ENCODE measurements around the gene CALR3. TPM values are rescaled to one million over a fixed set of nuclear protein-coding genes. Genes with fewer than 3 reads are reported as not detected.

The CALR3 gene
- total and polyA plus RNA-seq, 2 of the 8 experiments (the other 6 are each of a cell fraction or from before 2014, with no cell fraction given), result 0.11 to 0.32 TPM

- no peak overlapping the region for H3K23ac ChIP-seq (ENCODE audit: insufficient read length)
- H3K14ac ChIP-seq (ENCODE audit: insufficient read length), result no peak overlapping the region
- H3K4ac ChIP-seq (replicated peaks; ENCODE audit: insufficient read length, low read depth, low read length), result no peak overlapping the region
- DNase-seq (ENCODE audit: low read depth in 1 of 2, low spot score in 2 of 2), result no peak
- no peaks in the 10 kb centered on the region for H3K36me3 ChIP-seq (ENCODE audit: control insufficient read depth in 2 of 4, insufficient read depth in 4 of 4, low read length in 3 of 4)
- no peak overlapping the region for H3K9ac ChIP-seq (replicated peaks in 1 of 4; ENCODE audit: extremely low read depth in 1 of 4, low read depth in 3 of 4, low read length in 3 of 4)
- no peak overlapping the region for H2BK5ac ChIP-seq (ENCODE audit: low read depth, low read length)
- no peak overlapping the region for H2BK12ac ChIP-seq (ENCODE audit: low read depth, low read length)
- no peak overlapping the region for H2BK15ac ChIP-seq (ENCODE audit: low read length)
- peaks cover 0 to 11% (median 3%) of the 10 kb centered on the region in 4 experiments; a peak in 4 of 7 replicates for H3K4me1 ChIP-seq (replicated peaks in 1 of 4; ENCODE audit: control insufficient read depth in 3 of 4, insufficient read depth in 4 of 4, low read length in 3 of 4)
- no peak overlapping the region for H4K91ac ChIP-seq (replicated peaks; ENCODE audit: insufficient read length, low read length)
- WGBS, 2 experiments (ENCODE audit: extremely low coverage in 1 of 2, insufficient coverage in 1 of 2, insufficient read length in 1 of 2, insufficient replicate concordance in 2 of 2, low coverage in 1 of 2, low lambda C conversion rate in 2 of 2, missing lambda C conversion rate in 1 of 2), result 90% methylated on average over 9 of the region's 9 CpGs; no CpG with 5 or more reads in 1 of the 2 experiments
- H3K23me2 ChIP-seq (ENCODE audit: low read depth, low read length), result no peaks in the 10 kb centered on the region
- H3K9me3 ChIP-seq (ENCODE audit: insufficient read depth in 2 of 2, low read depth in 1 of 2, low read length in 1 of 2), result no peaks in the 10 kb centered on the region
- ChIA-PET CTCF (ENCODE audit: partially characterized antibody) (interaction anchor here (0.7 to 1.3 kb wide), 3 partner anchors 24 to 64 kb away, joined by 3 to 4 read pairs (median 3); partner anchors contain the start of gene EPS15L1), POLR2A (ENCODE audit: partially characterized antibody) (no interaction called here)
- H3K18ac ChIP-seq (ENCODE audit: extremely low read depth, low read length), result no peak overlapping the region
- no peaks in the 10 kb centered on the region for H3K27me3 ChIP-seq (replicated peaks in 1 of 4; ENCODE audit: control insufficient read depth in 3 of 4, extremely low read depth in 1 of 4, insufficient read depth in 3 of 4, low read length in 3 of 4)
- peaks cover 30% of the 10 kb centered on the region for H3K79me1 ChIP-seq (ENCODE audit: low read depth, low read length)
- H2BK20ac ChIP-seq (ENCODE audit: low read length), result no peak overlapping the region
- H3K56ac ChIP-seq (replicated peaks; ENCODE audit: insufficient read length, low read depth, low read length), result no peak overlapping the region
- H4K20me1 ChIP-seq (replicated peaks in 1 of 2; ENCODE audit: control insufficient read depth in 1 of 2, insufficient read depth in 2 of 2, low read length in 2 of 2), result peaks cover 15 to 34% of the 10 kb centered on the region in 2 experiments
- H4K8ac ChIP-seq (ENCODE audit: extremely low read depth, insufficient read depth, low read length), result no peak overlapping the region
- no peak overlapping the region for H3K4me2 ChIP-seq (ENCODE audit: insufficient read depth in 1 of 2, low read depth in 2 of 2, low read length in 2 of 2)
- H2AFZ ChIP-seq (ENCODE audit: low read length), result no peak overlapping the region
- H3K79me2 ChIP-seq (ENCODE audit: control insufficient read depth in 1 of 2, insufficient read depth in 2 of 2, low read length in 2 of 2), result peaks cover 11 to 77% of the 10 kb centered on the region in 2 experiments
- H3K27ac ChIP-seq (ENCODE audit: low read depth, low read length), result no peak overlapping the region
- no peak overlapping the region for H2BK120ac ChIP-seq (replicated peaks; ENCODE audit: low read depth, low read length)
- no peak overlapping the region for H4K5ac ChIP-seq (ENCODE audit: insufficient read length, low read depth, low read length)
- H2AK5ac ChIP-seq (ENCODE audit: low read depth, low read length), result no peak overlapping the region
- FAIRE-seq, result no peak
- no peak overlapping the region for H3K4me3 ChIP-seq (ENCODE audit: extremely low read depth in 1 of 4, insufficient read depth in 2 of 4, low read depth in 3 of 4, low read length in 4 of 4)
- no peak for TF ChIP-seq TBP (IDR thresholded peaks at IDR 0.05; ENCODE audit: low read depth, low read length)
- TF ChIP-seq JUN (IDR thresholded peaks at IDR 0.05; ENCODE audit: low read depth, low read length), result no peak
- TF ChIP-seq POU5F1 (IDR thresholded peaks at IDR 0.05; ENCODE audit: low read depth, low read length), result no peak
- no peak for TF ChIP-seq CBX5 (IDR thresholded peaks at IDR 0.05; ENCODE audit: low read depth, low read length)
Measured at GRCh38 chr19:16446724-16447368, 49.1 kb downstream of the CALR3 start.

Measured in H1 (cell line).